Tibial nerve (tissue), 4 donors: ENCODE measurements around the gene TMEM63A. TPM values are rescaled to one million over a fixed set of nuclear protein-coding genes. Genes with fewer than 3 reads are reported as not detected.
A peak's percentile ranks its signal among the peaks of the same experiment; 100 is the strongest.

Source experiments
- DNase-seq, 2 donors: peaks; one replicate each; pipeline ENCODE4 v3.0.0-alpha.2; 2019; ENCODE audit warnings: low spot score in 2 of 2
- H3K27ac ChIP-seq, 4 donors: fragments of 200-600 bp; sonication (generic) in 3 of 4; one replicate each; pipeline ENCODE4 v1.5.1; 2017 to 2019; ENCODE audit warnings: mild to moderate bottlenecking in 1 of 4
- H3K27me3 ChIP-seq, 2 donors: fragments of 200-600 bp; sonication (generic) in 1 of 2; one replicate each; pipeline versions ENCODE4 v1.5.1 to v1.6.0; 2017 to 2019
- H3K36me3 ChIP-seq, 3 donors: fragments of 200-600 bp; sonication (generic); one replicate each; pipeline ENCODE4 v1.5.1; 2018 to 2019
- H3K4me1 ChIP-seq, 4 donors: fragments of 200-600 bp; sonication (generic) in 3 of 4; one replicate each; pipeline ENCODE4 v1.5.1; 2017 to 2019
- H3K4me3 ChIP-seq, 4 donors: fragments of 200-600 bp; sonication (generic) in 3 of 4; one replicate each; pipeline ENCODE4 v1.5.1; 2017 to 2019; ENCODE audit warnings: mild to moderate bottlenecking in 1 of 4, moderate library complexity in 1 of 4
- H3K9me3 ChIP-seq, 4 donors: fragments of 200-600 bp; sonication (generic) in 3 of 4; one replicate each; pipeline ENCODE4 v1.5.1; 2017 to 2019
- EP300 ChIP-seq, 2 donors: sonication (generic); formaldehyde crosslinking; IDR thresholded peaks; one replicate each; pipeline ENCODE4 v1.6.1; 2017; ENCODE audit warnings: antibody characterized with exemption in 2 of 2, mild to moderate bottlenecking in 1 of 2
- POLR2A ChIP-seq, 2 donors: fragments of 450-650 bp; IDR thresholded peaks; one replicate each; pipeline ENCODE4 v1.6.1; 2017; ENCODE audit warnings: antibody characterized with exemption in 2 of 2, mild to moderate bottlenecking in 2 of 2, moderate library complexity in 2 of 2
- WGBS, 2 donors: methylation state at CpG; one replicate each; pipeline ENCODE4 v1.1.5; 2018; 5-methylcytosine and 5-hydroxymethylcytosine counted together
- total RNA-seq, 4 donors: library from RNA; depleted of rRNA; stranded (reverse); fragments of >200 nt; gene quantifications; one replicate each; pipeline ENCODE4 v1.1.0, GENCODE V29; 2016
- TF ChIP-seq, protein P1 (sequence below), 5 experiments: fragments of 200-600 bp in 3 of 5; fragments of 450-650 bp in 2 of 5; sonication (generic) in 3 of 5; IDR thresholded peaks; one replicate each; pipeline ENCODE4 v1.5.1; 2016 to 2019; ENCODE audit warnings: antibody characterized with exemption in 5 of 5, mild to moderate bottlenecking in 3 of 5, moderate library complexity in 2 of 5

Gene TMEM63A
- total RNA-seq, 4 donors from 2014 or later = 63.2 to 91.5 (median 66.7) TPM

DNA sequence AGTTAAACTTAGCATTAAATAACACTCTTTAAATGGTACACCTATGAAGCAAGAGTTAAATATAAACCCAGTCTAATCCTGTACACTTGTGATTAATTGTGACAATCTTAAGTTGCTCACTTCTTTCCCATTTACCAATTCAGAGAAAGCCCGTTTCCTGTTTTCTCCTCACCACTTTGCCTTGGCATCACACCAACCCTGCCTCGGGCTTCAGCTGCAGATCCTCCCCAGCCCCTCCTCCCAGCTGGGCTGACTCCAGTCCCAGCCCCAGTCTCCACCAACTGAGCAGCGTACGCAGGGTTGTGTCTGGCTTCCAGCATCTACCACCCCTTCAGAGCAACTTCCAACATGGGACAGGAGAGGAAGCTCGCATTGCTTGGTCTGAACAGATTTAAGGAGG is 37.7 kb upstream of the TMEM63A start:
- Histone ChIP-seq H3K4me3 (no peak overlapping the region), H3K9me3 (no peaks in the 10 kb centered on the region), H3K27me3 (no peaks in the 10 kb centered on the region), H3K27ac (peak overlapping the region in 2 of 4 donors; percentile 10 to 26), H3K4me1 (peaks cover 0 to 29% (median 7%) of the 10 kb centered on the region in 4 donors), H3K36me3 (peaks cover 0 to 76% (median 0%) of the 10 kb centered on the region in 3 donors)
- TF ChIP-seq POLR2A (IDR thresholded peaks at IDR 0.05) (no peak), EP300 (IDR thresholded peaks at IDR 0.05) (no peak)
- TF ChIP-seq, protein P1, sequence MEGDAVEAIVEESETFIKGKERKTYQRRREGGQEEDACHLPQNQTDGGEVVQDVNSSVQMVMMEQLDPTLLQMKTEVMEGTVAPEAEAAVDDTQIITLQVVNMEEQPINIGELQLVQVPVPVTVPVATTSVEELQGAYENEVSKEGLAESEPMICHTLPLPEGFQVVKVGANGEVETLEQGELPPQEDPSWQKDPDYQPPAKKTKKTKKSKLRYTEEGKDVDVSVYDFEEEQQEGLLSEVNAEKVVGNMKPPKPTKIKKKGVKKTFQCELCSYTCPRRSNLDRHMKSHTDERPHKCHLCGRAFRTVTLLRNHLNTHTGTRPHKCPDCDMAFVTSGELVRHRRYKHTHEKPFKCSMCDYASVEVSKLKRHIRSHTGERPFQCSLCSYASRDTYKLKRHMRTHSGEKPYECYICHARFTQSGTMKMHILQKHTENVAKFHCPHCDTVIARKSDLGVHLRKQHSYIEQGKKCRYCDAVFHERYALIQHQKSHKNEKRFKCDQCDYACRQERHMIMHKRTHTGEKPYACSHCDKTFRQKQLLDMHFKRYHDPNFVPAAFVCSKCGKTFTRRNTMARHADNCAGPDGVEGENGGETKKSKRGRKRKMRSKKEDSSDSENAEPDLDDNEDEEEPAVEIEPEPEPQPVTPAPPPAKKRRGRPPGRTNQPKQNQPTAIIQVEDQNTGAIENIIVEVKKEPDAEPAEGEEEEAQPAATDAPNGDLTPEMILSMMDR (IDR thresholded peaks at IDR 0.05) = no peak
- 30 to 39% methylated on average over 5 of the region's 5 CpGs for WGBS, 2 donors
- peak in 1 of 2 donors; percentile 40 for DNase-seq

DNA sequence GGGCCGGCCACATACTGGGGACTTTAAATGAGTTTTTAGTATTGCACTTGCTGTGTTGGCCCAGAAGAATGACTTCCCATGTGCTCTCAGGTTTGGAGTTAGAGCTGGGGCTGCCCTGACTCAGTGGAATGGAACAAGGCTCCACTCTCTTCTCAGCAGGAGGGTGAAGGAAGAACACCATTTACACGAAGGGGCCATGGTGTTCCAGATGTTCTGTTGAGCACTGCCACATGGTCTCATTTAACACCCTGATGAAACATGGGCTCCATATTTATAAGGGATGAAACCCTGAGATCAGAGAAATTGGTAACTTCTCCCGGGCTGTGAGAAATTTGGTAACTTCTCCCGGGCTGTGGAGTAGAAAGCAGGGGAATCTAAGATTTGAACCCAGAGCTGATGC is 36.1 kb upstream of the TMEM63A start:
- Histone ChIP-seq H3K4me3 (no peak overlapping the region), H3K9me3 (no peaks in the 10 kb centered on the region), H3K27ac (no peak overlapping the region), H3K27me3 (no peaks in the 10 kb centered on the region), H3K4me1 (peaks cover 0 to 23% (median 6%) of the 10 kb centered on the region in 4 donors), H3K36me3 (peaks cover 0 to 85% (median 0%) of the 10 kb centered on the region in 3 donors)
- WGBS, 2 donors = 90 to 91% methylated on average over 4 of the region's 4 CpGs
- no peak for DNase-seq
- TF ChIP-seq, protein P1 (IDR thresholded peaks at IDR 0.05) = no peak
- TF ChIP-seq POLR2A (IDR thresholded peaks at IDR 0.05) = no peak
- no peak for TF ChIP-seq EP300 (IDR thresholded peaks at IDR 0.05)

DNA sequence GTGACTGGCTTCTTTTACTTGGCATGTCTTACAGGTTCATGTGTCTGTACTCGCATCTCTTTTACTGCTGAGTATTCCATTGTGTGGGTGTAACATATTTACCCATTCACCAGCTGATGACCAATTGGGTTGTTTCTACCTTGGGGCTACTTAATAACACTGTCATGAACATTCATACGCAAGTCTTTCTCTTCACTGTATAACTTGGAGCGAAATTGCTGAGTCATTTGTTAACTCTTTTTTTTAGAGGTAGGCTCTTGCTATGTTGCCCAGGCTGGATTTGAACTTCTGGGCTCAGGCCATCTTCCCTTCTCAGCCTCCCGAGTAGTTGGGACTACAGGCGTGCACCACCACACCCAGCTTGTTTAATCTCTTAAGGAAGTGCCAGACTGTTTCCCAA is 35.4 kb upstream of the TMEM63A start:
- DNase-seq = no peak
- Histone ChIP-seq H3K4me1 (peaks cover 0 to 15% (median 3%) of the 10 kb centered on the region in 4 donors), H3K36me3 (peaks cover 0 to 88% (median 0%) of the 10 kb centered on the region in 3 donors), H3K4me3 (no peak overlapping the region), H3K9me3 (no peaks in the 10 kb centered on the region), H3K27me3 (no peaks in the 10 kb centered on the region), H3K27ac (no peak overlapping the region)
- 82 to 87% methylated on average over 5 of the region's 5 CpGs for WGBS, 2 donors
- TF ChIP-seq POLR2A (IDR thresholded peaks at IDR 0.05) (no peak), EP300 (IDR thresholded peaks at IDR 0.05) (no peak)
- TF ChIP-seq, protein P1 (IDR thresholded peaks at IDR 0.05) = no peak

DNA sequence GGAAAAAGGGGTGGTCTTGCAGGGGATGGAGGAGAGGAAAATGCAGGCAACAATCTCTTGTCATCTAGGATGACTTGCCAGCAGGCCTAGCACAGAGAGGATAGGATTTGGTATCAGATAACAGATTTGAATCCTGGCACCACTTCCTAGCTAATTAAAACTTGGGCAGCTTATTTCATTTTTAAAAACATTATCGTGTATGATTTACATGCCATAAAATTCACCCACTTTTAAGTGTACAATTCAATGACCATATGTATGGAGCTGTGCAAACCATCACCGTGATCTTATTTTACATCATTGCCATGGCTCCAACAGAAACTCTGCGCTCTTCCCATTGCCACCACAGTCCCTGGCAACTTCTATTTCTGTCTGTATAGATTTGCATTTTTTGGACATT is 34.9 kb upstream of the TMEM63A start:
- no peak overlapping the region for H3K27ac ChIP-seq
- TF ChIP-seq, protein P1 (IDR thresholded peaks at IDR 0.05) = no peak
- no peak for TF ChIP-seq POLR2A (IDR thresholded peaks at IDR 0.05)
- no peak for TF ChIP-seq EP300 (IDR thresholded peaks at IDR 0.05)
- H3K4me1 ChIP-seq = peaks cover 0 to 12% (median 2%) of the 10 kb centered on the region in 4 donors
- no peaks in the 10 kb centered on the region for H3K27me3 ChIP-seq
- 90 to 95% methylated on average over 3 of the region's 3 CpGs for WGBS, 2 donors
- H3K9me3 ChIP-seq = no peaks in the 10 kb centered on the region
- H3K4me3 ChIP-seq = no peak overlapping the region
- no peak for DNase-seq
- peaks cover 0 to 84% (median 0%) of the 10 kb centered on the region in 3 donors for H3K36me3 ChIP-seq

DNA sequence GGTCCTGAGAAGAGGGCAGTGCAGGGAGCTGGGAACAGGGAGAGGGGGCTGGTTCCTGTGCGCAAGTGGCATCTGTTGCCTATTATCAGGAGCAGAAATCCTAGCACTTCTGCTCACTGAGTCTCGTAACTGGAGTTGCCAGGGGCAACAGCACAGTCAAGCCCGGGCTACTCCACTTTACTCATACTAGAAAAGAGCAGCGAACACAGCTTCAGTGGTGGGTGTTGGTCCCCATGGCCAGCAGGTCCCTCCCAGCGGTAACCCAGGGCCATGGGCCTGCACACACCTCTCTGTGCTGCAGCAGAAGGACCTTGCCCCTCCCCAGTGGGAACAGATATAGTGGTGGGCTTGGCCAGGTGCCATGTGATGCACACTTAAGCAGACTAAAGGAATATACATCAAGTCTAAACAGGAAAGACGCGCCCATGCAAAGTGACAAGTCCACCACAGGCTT is 33.4 kb upstream of the TMEM63A start:
- peaks cover 0 to 69% (median 0%) of the 10 kb centered on the region in 3 donors for H3K36me3 ChIP-seq
- H3K27me3 ChIP-seq = no peaks in the 10 kb centered on the region
- TF ChIP-seq EP300 (IDR thresholded peaks at IDR 0.05) (no peak), POLR2A (IDR thresholded peaks at IDR 0.05) (no peak)
- TF ChIP-seq, protein P1 (IDR thresholded peaks at IDR 0.05) = no peak
- 76 to 91% methylated on average over 7 of the region's 7 CpGs for WGBS, 2 donors
- H3K4me3 ChIP-seq = no peak overlapping the region
- no peaks in the 10 kb centered on the region for H3K9me3 ChIP-seq
- no peak for DNase-seq
- H3K27ac ChIP-seq = no peak overlapping the region
- peaks cover 0 to 21% (median 6%) of the 10 kb centered on the region in 4 donors for H3K4me1 ChIP-seq
